Measurements from ENCODE around the gene BAG1. TPM values are rescaled to one million over a fixed set of nuclear protein-coding genes. Genes with fewer than 3 reads are reported as not detected.

Gene BAG1
- total RNA-seq, 2 donors from 2014 or later = 162 to 166 TPM

DNA sequence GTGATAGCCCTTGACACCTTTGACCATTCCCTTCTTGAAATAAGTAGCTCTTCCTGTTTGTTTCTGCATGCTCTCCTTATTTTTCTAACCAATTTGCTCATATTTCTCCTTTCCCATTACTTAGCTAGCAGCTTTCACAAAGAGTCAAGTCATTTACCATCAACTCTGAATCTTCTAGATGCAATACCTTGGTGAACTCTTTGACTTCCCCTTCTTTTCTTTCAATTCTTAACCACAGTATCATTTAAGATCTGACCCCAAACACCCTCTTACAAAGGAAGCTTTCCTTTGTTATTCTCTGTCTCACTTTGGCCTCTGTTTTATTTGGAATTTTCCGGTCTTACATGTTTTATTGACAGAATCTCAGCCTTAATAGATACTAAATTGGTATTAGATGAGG is 39.9 kb upstream of the BAG1 start:
- H3K27ac ChIP-seq = no peak overlapping the region
- no peaks in the 10 kb centered on the region for H3K27me3 ChIP-seq
- no peak overlapping the region for H3K4me3 ChIP-seq
- peaks cover 0 to 11% of the 10 kb centered on the region in 2 donors for H3K4me1 ChIP-seq
- TF ChIP-seq, protein P1, sequence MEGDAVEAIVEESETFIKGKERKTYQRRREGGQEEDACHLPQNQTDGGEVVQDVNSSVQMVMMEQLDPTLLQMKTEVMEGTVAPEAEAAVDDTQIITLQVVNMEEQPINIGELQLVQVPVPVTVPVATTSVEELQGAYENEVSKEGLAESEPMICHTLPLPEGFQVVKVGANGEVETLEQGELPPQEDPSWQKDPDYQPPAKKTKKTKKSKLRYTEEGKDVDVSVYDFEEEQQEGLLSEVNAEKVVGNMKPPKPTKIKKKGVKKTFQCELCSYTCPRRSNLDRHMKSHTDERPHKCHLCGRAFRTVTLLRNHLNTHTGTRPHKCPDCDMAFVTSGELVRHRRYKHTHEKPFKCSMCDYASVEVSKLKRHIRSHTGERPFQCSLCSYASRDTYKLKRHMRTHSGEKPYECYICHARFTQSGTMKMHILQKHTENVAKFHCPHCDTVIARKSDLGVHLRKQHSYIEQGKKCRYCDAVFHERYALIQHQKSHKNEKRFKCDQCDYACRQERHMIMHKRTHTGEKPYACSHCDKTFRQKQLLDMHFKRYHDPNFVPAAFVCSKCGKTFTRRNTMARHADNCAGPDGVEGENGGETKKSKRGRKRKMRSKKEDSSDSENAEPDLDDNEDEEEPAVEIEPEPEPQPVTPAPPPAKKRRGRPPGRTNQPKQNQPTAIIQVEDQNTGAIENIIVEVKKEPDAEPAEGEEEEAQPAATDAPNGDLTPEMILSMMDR (IDR thresholded peaks at IDR 0.05) = no peak
- H3K36me3 ChIP-seq = peaks cover 92% of the 10 kb centered on the region
- H3K9me3 ChIP-seq = no peaks in the 10 kb centered on the region
- no peak for DNase-seq (ENCODE audit: low spot score)

DNA sequence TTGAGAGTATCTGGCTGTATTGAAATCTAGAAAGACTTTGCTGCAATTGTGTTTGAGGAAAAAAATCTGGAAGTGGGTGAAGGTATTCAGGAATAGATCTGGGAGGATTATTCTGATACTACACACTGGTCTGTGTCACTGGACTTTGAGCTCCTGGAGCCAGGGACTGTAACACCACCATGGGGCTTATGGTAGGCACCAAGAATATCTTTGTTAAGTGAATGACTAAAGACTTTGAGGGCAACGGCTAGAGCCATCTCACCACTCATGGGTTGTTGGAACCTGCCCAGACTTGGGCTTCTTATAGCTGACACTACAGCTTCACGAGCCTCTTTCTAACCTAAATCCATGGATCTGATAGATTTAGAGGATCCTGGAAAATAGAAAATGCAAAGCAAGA is 36.0 kb upstream of the BAG1 start:
- Histone ChIP-seq H3K4me1 (peaks cover 0 to 44% of the 10 kb centered on the region in 2 donors), H3K36me3 (peaks cover 87% of the 10 kb centered on the region), H3K27me3 (no peaks in the 10 kb centered on the region), H3K4me3 (no peak overlapping the region), H3K9me3 (no peaks in the 10 kb centered on the region), H3K27ac (peak overlapping the region in 1 of 2 donors; percentile 34)
- TF ChIP-seq, protein P1 (IDR thresholded peaks at IDR 0.05) = no peak
- DNase-seq (ENCODE audit: low spot score) = no peak

DNA sequence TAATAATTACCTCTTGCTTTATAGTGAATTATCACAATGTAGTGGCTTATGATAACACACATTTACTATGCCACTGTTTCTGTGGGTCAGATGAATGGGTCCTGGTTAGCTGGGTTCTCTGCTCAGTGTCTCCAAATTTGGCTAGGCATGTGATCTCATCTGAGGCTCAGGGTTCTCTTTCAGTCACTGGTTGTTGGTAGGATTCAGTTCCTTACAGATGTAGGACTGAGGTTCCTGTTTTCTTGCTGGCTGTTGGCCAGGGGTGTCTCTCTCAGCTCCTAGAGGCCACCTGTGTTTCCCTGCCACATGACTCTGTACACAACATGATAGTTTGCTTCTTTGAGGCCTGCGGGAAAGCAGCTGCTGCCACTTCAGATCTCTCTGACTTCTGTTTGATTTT is 32.9 kb upstream of the BAG1 start:
- no peak for DNase-seq (ENCODE audit: low spot score)
- H3K27me3 ChIP-seq = no peaks in the 10 kb centered on the region
- TF ChIP-seq, protein P1 (IDR thresholded peaks at IDR 0.05) = no peak
- no peak overlapping the region for H3K4me3 ChIP-seq
- H3K27ac ChIP-seq = no peak overlapping the region
- H3K4me1 ChIP-seq = peaks cover 0 to 61% of the 10 kb centered on the region in 2 donors
- H3K36me3 ChIP-seq = peaks cover 67% of the 10 kb centered on the region
- no peaks in the 10 kb centered on the region for H3K9me3 ChIP-seq

DNA sequence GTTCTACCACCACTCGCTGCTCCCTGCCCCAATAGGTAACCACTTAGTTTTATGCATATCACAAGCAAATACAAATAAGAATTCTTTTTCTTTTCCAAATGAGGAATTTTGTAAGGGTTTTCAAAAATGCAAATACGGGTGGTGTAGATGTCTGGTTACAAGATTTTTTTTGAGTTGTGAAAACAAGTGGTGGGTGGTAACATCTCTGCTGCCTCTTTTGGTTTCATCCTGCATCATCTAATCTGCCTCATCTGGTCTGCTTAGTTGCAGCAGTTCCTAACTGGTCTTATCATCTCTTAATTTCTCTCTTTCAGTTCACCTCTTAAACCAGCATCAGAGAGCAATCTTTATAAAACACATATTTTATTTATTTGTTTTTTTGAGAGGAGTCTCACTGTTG is 31.1 kb upstream of the BAG1 start:
- TF ChIP-seq, protein P1 (IDR thresholded peaks at IDR 0.05) = no peak
- Histone ChIP-seq H3K27ac (no peak overlapping the region), H3K27me3 (no peaks in the 10 kb centered on the region), H3K36me3 (peaks cover 50% of the 10 kb centered on the region), H3K9me3 (no peaks in the 10 kb centered on the region), H3K4me3 (no peak overlapping the region), H3K4me1 (peaks cover 0 to 70% of the 10 kb centered on the region in 2 donors)
- no peak for DNase-seq (ENCODE audit: low spot score)

DNA sequence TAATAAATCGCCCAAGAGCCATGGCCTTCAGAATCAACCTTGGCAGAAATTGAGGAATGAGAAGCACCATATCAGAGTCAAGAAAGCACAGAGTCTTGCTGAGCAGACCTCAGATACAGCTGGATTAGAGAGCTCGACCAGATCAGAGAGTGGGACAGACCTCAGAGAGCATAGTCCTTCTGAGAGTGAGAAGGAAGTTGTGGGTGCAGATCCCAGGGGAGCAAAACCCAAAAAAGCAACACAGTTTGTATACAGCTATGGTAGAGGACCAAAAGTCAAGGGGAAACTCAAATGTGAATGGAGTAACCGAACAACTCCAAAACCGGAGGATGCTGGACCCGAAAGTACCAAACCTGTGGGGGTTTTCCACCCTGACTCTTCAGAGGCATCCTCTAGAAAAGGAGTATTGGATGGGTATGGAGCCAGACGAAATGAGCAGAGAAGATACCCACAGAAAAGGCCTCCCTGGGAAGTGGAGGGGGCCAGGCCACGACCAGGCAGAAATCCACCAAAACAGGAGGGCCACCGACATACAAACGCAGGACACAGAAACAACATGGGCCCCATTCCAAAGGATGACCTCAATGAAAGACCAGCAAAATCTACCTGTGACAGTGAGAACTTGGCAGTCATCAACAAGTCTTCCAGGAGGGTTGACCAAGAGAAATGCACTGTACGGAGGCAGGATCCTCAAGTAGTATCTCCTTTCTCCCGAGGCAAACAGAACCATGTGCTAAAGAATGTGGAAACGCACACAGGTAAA is 30.3 kb upstream of the BAG1 start:
- H3K36me3 ChIP-seq = peaks cover 49% of the 10 kb centered on the region

More for the DNA sequence above, 30.3 kb upstream of the BAG1 start:
- TF ChIP-seq, protein P1 (IDR thresholded peaks at IDR 0.05) = no peak
- no peaks in the 10 kb centered on the region for H3K27me3 ChIP-seq
- no peak overlapping the region for H3K4me3 ChIP-seq
- H3K9me3 ChIP-seq = no peaks in the 10 kb centered on the region
- DNase-seq (ENCODE audit: low spot score) = no peak
- no peak overlapping the region for H3K27ac ChIP-seq
- peaks cover 0 to 64% of the 10 kb centered on the region in 2 donors for H3K4me1 ChIP-seq

Measured in right atrium auricular region (tissue), 2 donors.